K562 (cell line): Measurements from ENCODE around the gene CEMP1. TPM values are rescaled to one million over a fixed set of nuclear protein-coding genes. Genes with fewer than 3 reads are reported as not detected.

ENCODE experiments used
- MGA ChIP-seq: fragments of 450-650 bp; IDR thresholded peaks from 2 replicates; pipeline ENCODE4 v1.6.1; 2016; ENCODE audit warnings: mild to moderate bottlenecking, moderate library complexity
- NONO ChIP-seq, 2 experiments: fragments of 200-400 bp in 1 of 2; fragments of 450-650 bp in 1 of 2; formaldehyde crosslinking in 1 of 2; IDR thresholded peaks; 2 replicates each; pipeline ENCODE4 v1.6.1; 2017; ENCODE audit warnings: low read depth in 2 of 2, mild to moderate bottlenecking in 2 of 2, moderate library complexity in 2 of 2, low read length in 1 of 2
- polyA plus RNA-seq, 8 experiments: library from polyadenylated mRNA; depleted of rRNA in 4 of 8; stranded (reverse) in 5 of 8; unstranded in 3 of 8; fragments of >200 nt; fragmentation: Nextera tagmentation in 2 of 8; fragmentation: Illumina TruSeq in 1 of 8; extraction: Ambion mirVana in 2 of 8; extraction: Trizol in 1 of 8; gene quantifications; 2 replicates each; pipeline versions ENCODE4 v1.2.1 to v1.2.3, GENCODE V29; 2011 to 2014; ENCODE audit warnings: inconsistent platforms in 1 of 8, missing spikeins in 1 of 8
- total RNA-seq, 7 experiments: library from RNA; depleted of rRNA in 6 of 7; stranded (reverse); fragments of >200 nt in 6 of 7; fragmentation: Illumina TruSeq in 2 of 7; extraction: Trizol in 2 of 7; gene quantifications; 2 replicates each; pipeline versions ENCODE4 v1.2.1 to v1.2.3, GENCODE V29; 2011 to 2021; ENCODE audit warnings: low replicate concordance in 1 of 7
- TF ChIP-seq, protein P1 (sequence below): fragments of 450-650 bp; IDR thresholded peaks from 2 replicates; pipeline ENCODE4 v1.6.1; 2016; ENCODE audit warnings: borderline replicate concordance
- TF ChIP-seq, protein P2 (sequence below): fragments of 250-450 bp; sonication (Bioruptor Pico); IDR thresholded peaks from 2 replicates; pipeline ENCODE4 v1.4.0; 2020

CEMP1 gene
- total and polyA plus RNA-seq, 9 of the 15 experiments (the other 6 are each of a cell fraction or from before 2014, with no cell fraction given): 0.05 to 0.45 TPM; not detected in 7

GRCh38 chr16:2498531-2499253 is 32.5 kb downstream of the CEMP1 start (continued):
- TF ChIP-seq MGA: no peak
- TF ChIP-seq, protein P1, sequence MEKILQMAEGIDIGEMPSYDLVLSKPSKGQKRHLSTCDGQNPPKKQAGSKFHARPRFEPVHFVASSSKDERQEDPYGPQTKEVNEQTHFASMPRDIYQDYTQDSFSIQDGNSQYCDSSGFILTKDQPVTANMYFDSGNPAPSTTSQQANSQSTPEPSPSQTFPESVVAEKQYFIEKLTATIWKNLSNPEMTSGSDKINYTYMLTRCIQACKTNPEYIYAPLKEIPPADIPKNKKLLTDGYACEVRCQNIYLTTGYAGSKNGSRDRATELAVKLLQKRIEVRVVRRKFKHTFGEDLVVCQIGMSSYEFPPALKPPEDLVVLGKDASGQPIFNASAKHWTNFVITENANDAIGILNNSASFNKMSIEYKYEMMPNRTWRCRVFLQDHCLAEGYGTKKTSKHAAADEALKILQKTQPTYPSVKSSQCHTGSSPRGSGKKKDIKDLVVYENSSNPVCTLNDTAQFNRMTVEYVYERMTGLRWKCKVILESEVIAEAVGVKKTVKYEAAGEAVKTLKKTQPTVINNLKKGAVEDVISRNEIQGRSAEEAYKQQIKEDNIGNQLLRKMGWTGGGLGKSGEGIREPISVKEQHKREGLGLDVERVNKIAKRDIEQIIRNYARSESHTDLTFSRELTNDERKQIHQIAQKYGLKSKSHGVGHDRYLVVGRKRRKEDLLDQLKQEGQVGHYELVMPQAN: no peak
- TF ChIP-seq NONO (IDR thresholded peaks at IDR 0.05; ENCODE audit: low read depth in 2 of 2, low read length in 1 of 2): no peak
- TF ChIP-seq, protein P2, sequence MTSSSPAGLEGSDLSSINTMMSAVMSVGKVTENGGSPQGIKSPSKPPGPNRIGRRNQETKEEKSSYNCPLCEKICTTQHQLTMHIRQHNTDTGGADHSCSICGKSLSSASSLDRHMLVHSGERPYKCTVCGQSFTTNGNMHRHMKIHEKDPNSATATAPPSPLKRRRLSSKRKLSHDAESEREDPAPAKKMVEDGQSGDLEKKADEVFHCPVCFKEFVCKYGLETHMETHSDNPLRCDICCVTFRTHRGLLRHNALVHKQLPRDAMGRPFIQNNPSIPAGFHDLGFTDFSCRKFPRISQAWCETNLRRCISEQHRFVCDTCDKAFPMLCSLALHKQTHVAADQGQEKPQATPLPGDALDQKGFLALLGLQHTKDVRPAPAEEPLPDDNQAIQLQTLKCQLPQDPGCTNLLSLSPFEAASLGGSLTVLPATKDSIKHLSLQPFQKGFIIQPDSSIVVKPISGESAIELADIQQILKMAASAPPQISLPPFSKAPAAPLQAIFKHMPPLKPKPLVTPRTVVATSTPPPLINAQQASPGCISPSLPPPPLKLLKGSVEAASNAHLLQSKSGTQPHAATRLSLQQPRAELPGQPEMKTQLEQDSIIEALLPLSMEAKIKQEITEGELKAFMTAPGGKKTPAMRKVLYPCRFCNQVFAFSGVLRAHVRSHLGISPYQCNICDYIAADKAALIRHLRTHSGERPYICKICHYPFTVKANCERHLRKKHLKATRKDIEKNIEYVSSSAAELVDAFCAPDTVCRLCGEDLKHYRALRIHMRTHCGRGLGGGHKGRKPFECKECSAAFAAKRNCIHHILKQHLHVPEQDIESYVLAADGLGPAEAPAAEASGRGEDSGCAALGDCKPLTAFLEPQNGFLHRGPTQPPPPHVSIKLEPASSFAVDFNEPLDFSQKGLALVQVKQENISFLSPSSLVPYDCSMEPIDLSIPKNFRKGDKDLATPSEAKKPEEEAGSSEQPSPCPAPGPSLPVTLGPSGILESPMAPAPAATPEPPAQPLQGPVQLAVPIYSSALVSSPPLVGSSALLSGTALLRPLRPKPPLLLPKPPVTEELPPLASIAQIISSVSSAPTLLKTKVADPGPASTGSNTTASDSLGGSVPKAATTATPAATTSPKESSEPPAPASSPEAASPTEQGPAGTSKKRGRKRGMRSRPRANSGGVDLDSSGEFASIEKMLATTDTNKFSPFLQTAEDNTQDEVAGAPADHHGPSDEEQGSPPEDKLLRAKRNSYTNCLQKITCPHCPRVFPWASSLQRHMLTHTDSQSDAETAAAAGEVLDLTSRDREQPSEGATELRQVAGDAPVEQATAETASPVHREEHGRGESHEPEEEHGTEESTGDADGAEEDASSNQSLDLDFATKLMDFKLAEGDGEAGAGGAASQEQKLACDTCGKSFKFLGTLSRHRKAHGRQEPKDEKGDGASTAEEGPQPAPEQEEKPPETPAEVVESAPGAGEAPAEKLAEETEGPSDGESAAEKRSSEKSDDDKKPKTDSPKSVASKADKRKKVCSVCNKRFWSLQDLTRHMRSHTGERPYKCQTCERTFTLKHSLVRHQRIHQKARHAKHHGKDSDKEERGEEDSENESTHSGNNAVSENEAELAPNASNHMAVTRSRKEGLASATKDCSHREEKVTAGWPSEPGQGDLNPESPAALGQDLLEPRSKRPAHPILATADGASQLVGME (CRISPR knock-in tag): no peak
